OCI-LY1 (cell line): Measurements from ENCODE around the gene IGF1R.

Experiments
- CTCF ChIP-seq: fragments of 200-600 bp; sonication (generic), shearing (Covaris generic); IDR thresholded peaks from 2 replicates; pipeline ENCODE4 v1.5.1; 2017; ENCODE audit warnings: mild to moderate bottlenecking, antibody characterized with exemption, low read length, moderate library complexity, mixed read lengths
- EZH2 ChIP-seq: fragments of 200-600 bp; sonication (generic), shearing (Covaris generic); IDR thresholded peaks from 2 replicates; pipeline ENCODE4 v1.8.0; 2017; ENCODE audit warnings: borderline replicate concordance, mixed run types, mild to moderate bottlenecking, antibody characterized with exemption, low read length, moderate library complexity, mixed read lengths

- no peak for TF ChIP-seq CTCF
- no peak for TF ChIP-seq EZH2
Measured at GRCh38 chr15:98813951-98814350, 165.6 kb downstream of the IGF1R start.
